Mesodermal cell (in vitro differentiated cells): ENCODE results near the gene EXOC3L1.

Experiments used
- H3K27ac ChIP-seq: 2 replicates; pipeline ENCODE4 v1.7.0; 2013; ENCODE audit warnings: mild to moderate bottlenecking, low read depth, low read length, moderate library complexity; ENCODE audit not compliant: severe bottlenecking
- H3K36me3 ChIP-seq: 2 replicates; pipeline ENCODE4 v1.7.1; 2013; ENCODE audit warnings: mild to moderate bottlenecking, low read length, moderate library complexity; ENCODE audit not compliant: control insufficient read depth, insufficient read depth
- H3K4me1 ChIP-seq: one replicate; pipeline ENCODE4 v1.7.1; 2013; ENCODE audit warnings: mild to moderate bottlenecking, low read length; ENCODE audit not compliant: insufficient read depth, control insufficient read depth, poor library complexity, severe bottlenecking
- H3K4me3 ChIP-seq: 2 replicates; pipeline ENCODE4 v1.7.0; 2013; ENCODE audit warnings: low read length, control low read depth, mild to moderate bottlenecking; ENCODE audit not compliant: insufficient read depth, poor library complexity, severe bottlenecking; ENCODE audit errors: extremely low read depth
- H3K9me3 ChIP-seq: 2 replicates; pipeline ENCODE4 v1.7.1; 2013; ENCODE audit warnings: mild to moderate bottlenecking, low read length, moderate library complexity; ENCODE audit not compliant: control insufficient read depth
- WGBS, 2 experiments: methylation state at CpG; one replicate each; pipeline ENCODE4 v1.1.5; 2013; ENCODE audit warnings: missing lambda C conversion rate in 2 of 2; ENCODE audit not compliant: insufficient coverage in 2 of 2; 5-methylcytosine and 5-hydroxymethylcytosine counted together

Gene EXOC3L1

DNA sequence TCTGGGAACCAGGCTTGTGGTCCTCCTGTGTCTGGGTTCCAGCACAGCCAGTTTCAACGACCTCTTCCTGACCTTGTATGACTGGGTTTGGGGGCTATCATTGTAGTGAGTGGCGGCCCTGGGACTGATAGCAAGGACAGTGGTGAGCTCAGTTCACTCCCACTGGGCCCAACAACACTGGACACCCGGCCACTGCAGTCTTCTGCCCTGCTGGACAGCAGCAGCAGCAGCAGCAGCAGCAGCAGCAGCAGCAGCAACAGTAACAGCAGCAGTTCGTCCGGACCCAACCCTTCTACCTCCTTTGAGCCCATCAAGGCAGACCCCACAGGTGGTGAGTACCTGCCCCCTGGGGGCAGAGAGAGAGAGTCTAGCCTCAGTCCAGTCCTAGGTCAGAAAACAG lies 5.7 kb upstream of the EXOC3L1 start:
- Histone ChIP-seq H3K36me3 (peaks cover 70% of the 10 kb centered on the region), H3K9me3 (no peaks in the 10 kb centered on the region), H3K4me1 (peaks cover 14% of the 10 kb centered on the region), H3K27ac (no peak overlapping the region), H3K4me3 (no peak overlapping the region)
- WGBS, 2 experiments = 87 to 92% methylated on average over 4 to 5 of the region's 5 CpGs

DNA sequence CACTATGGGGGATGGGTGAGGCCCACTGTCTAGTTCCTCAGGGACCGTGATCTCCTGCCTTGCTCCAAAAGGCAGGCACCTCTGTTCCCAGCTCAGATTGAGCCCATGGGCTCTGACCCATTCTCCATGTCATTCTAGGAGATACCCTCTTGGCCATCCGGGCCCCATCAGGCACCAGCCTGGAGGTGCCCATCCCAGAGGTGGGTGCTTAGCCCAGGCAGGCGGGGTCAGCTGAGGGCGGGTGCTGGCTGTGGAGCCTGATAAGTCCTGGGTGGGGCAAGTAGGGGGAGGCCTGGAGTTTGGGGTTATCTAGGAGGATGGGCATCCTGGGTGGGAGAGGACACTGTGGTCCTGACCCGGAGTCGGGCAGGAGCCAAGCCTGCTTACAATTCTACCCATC lies 4.3 kb upstream of the EXOC3L1 start:
- peaks cover 19% of the 10 kb centered on the region for H3K4me1 ChIP-seq
- H3K4me3 ChIP-seq = no peak overlapping the region
- H3K27ac ChIP-seq = no peak overlapping the region
- H3K36me3 ChIP-seq = peaks cover 62% of the 10 kb centered on the region
- 100% methylated on average over 1 of the region's 6 CpGs for WGBS, 2 experiments
- H3K9me3 ChIP-seq = no peaks in the 10 kb centered on the region

DNA sequence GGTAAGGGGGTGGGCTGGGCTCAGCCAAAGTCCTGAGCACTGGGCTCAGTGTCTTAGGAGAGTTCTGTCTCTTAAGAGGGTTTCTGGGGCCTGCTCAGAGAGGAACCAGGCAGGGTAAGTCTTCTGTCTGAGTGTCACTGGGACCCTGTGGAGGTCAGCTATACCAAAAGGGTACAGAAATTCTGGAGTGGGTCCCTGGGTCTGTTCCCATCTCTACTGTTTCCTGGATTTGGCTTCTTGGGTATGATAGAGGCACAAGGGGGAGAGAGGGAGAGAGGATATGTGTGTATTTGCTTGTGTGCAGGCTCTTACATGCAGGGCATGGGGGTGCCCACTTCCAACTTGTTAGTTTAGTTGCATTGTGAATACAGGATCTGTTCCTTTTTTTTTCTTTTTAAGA lies 3.6 kb upstream of the EXOC3L1 start:
- Histone ChIP-seq H3K9me3 (no peaks in the 10 kb centered on the region), H3K4me3 (peak overlapping the region; percentile 100), H3K36me3 (peaks cover 56% of the 10 kb centered on the region), H3K4me1 (peaks cover 19% of the 10 kb centered on the region), H3K27ac (no peak overlapping the region)

DNA sequence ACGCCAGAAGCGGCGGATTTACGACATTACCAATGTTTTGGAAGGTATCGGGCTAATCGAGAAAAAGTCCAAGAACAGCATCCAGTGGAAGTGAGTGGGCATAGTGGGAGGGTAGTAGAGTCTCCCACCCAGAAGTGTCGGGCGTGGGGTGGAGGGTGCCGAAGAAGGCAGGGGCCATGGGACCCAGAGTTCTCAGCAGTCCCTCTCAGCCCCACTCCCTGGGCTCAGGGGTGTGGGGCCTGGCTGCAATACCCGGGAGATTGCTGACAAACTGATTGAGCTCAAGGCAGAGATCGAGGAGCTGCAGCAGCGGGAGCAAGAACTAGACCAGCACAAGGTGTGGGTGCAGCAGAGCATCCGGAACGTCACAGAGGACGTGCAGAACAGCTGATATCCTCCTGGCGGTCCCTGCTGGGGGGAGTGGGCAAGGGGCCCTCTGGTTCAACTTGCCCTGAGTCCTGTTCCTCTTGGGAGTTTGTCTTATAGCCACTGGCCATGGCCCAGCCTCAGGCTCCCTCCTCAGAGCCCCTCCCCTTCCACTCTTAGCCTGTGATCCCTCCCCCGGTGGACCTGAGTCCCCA lies 2.9 kb upstream of the EXOC3L1 start:
- Histone ChIP-seq H3K27ac (peak overlapping the region; percentile 23), H3K9me3 (no peaks in the 10 kb centered on the region), H3K4me3 (peak overlapping the region; percentile 100), H3K4me1 (peaks cover 19% of the 10 kb centered on the region), H3K36me3 (peaks cover 50% of the 10 kb centered on the region)
- WGBS, 2 experiments = 43 to 47% methylated on average over 16 to 17 of the region's 17 CpGs

DNA sequence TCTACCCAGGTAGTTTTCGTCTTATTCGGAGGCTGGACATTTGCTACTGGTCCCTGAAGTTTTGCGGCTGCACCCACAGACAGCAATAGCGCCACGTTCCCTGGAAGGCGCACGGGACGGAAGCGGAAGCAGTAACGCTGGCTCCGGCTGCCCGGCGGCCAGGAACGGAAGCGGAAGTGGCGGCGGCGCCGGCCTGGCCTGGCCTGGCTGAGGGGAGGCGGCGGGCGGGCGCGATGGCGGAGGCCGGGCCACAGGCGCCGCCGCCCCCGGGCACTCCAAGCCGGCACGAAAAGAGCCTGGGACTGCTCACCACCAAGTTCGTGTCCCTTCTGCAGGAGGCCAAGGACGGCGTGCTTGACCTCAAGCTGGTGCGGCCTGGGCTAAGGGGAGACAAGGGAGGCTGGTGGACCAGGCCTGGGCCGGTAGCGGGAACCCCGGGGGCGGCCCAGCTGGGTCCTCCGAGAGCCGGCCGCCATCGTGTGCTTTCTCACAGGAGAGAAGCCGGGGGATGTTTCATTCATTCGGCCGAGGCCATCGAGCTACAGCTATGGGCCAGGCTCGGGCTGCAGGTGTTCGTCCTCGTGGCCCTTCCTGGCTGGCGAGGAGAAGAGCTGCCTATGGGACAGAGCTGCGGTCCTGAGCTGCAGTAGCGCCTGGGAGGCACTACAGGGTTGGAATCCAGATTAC lies 2.2 kb upstream of the EXOC3L1 start, which contains the start of gene E2F4:
E2F4 (plus strand) TSS at position 161 of the 687 bp plus-strand sequence; CDS start at position 234, 73 bp downstream.
- Histone ChIP-seq H3K36me3 (peaks cover 42% of the 10 kb centered on the region), H3K4me3 (peak within 1 kb of the TSS; percentile 100), H3K9me3 (no peaks in the 10 kb centered on the region), H3K4me1 (peaks cover 24% of the 10 kb centered on the region), H3K27ac (peak within 1 kb of the TSS; percentile 23)
- 0% methylated on average over 49 to 54 of the region's 54 CpGs for WGBS, 2 experiments

- Histone ChIP-seq H3K36me3 (peaks cover 36% of the 10 kb centered on the region), H3K4me3 (peak overlapping the region; percentile 100), H3K9me3 (no peaks in the 10 kb centered on the region), H3K27ac (no peak overlapping the region), H3K4me1 (peaks cover 31% of the 10 kb centered on the region)
- 28 to 44% methylated on average over 6 to 7 of the region's 9 CpGs for WGBS, 2 experiments
These were observed 1.6 kb upstream of the EXOC3L1 start for GRCh38 chr16:67191411-67191994.

DNA sequence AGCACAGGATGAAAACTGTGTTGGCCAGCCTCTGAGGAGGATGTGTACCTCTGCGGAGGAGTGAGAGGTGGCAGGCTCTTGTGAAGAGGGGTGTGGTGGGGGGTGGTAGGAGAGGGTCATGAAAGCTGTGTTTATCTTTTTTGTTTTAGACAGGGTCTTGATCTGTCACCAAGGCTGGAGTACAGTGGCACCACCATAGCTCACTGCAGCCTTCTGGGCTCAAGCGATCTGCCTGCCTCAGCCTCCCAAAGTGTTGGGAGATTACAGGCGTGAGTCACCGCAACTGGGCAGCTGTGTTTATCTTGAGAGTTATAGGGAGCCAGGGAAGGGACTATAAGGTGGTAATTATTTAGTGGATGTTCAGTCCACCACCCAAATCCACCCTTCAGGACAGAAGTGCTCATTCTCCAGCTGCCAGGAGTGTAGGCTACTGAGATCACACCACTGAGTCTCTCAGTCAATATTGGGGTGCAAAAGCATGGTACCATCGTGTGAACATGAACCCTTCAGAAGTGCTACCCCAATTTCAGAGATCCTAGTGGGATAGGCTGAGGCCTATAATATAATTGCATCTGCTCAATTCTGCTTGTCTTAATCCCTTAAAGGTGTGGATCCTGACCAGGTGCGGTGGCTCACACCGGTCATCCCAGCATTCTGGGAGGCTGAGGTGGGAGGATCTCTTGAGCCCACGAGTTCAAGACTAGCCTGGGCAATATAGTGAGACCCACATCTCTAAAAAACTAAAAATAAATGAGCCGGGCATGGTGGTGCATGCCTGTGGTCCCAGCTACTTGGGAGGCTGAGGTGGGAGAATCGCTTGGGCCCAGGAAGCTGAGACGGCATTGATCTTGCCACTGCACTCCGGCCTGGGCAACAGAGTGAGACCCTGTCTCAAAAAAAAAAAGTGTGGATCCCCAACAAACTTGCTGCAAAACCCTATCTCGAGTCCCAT lies 788 bp upstream of the EXOC3L1 start:
- no peak overlapping the region for H3K27ac ChIP-seq
- peaks cover 29% of the 10 kb centered on the region for H3K36me3 ChIP-seq
- H3K9me3 ChIP-seq = no peaks in the 10 kb centered on the region
- H3K4me1 ChIP-seq = peaks cover 39% of the 10 kb centered on the region
- H3K4me3 ChIP-seq = no peak overlapping the region
- 89 to 91% methylated on average over 5 to 6 of the region's 13 CpGs for WGBS, 2 experiments

GRCh38 chr16:67188798-67189197 lies 1.1 kb downstream of the EXOC3L1 start:
- no peak overlapping the region for H3K27ac ChIP-seq
- peaks cover 9% of the 10 kb centered on the region for H3K36me3 ChIP-seq
- peaks cover 41% of the 10 kb centered on the region for H3K4me1 ChIP-seq
- 95 to 96% methylated on average over 12 to 14 of the region's 15 CpGs for WGBS, 2 experiments
- H3K9me3 ChIP-seq = no peaks in the 10 kb centered on the region
- H3K4me3 ChIP-seq = no peak overlapping the region

DNA sequence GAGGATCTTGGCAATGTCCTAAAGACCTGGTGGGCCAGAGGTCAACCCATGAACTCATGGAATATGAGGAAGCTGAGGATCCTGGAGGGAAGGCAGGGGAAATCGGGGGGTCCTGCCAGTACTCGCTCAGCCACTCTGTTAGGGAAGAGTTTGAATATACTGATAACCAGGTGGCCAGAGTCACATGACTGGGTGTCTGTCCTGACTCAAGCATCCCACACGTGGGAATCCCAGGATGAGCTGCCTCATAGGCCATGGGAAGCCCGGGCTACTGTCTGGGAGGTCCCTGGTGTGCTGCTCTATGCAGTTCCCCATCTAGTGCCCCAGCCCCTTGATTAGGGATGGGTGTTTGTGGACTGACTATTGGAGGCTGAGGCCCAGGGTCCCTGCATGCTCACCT lies 1.6 kb downstream of the EXOC3L1 start:
- Histone ChIP-seq H3K36me3 (peaks cover 5% of the 10 kb centered on the region), H3K9me3 (no peaks in the 10 kb centered on the region), H3K4me3 (no peak overlapping the region), H3K27ac (no peak overlapping the region), H3K4me1 (peaks cover 37% of the 10 kb centered on the region)
- 77 to 92% methylated on average over 3 to 4 of the region's 4 CpGs for WGBS, 2 experiments

- Histone ChIP-seq H3K4me1 (peaks cover 37% of the 10 kb centered on the region), H3K36me3 (no peaks in the 10 kb centered on the region), H3K27ac (no peak overlapping the region), H3K4me3 (no peak overlapping the region), H3K9me3 (no peaks in the 10 kb centered on the region)
- WGBS, 2 experiments = 92 to 94% methylated on average over 23 to 26 of the region's 26 CpGs
These were observed 2.6 kb downstream of the EXOC3L1 start for GRCh38 chr16:67187175-67187890.
